OCI-LY1 (cell line): Measurements from ENCODE around the gene BAHD1.

Experiments used
- H2AFZ ChIP-seq: fragments of 200-600 bp; sonication (generic), shearing (Covaris generic); 2 replicates; pipeline ENCODE4 v1.6.0; 2014; ENCODE audit warnings: antibody characterized with exemption, mild to moderate bottlenecking, low read length
- H3F3A ChIP-seq: fragments of 200-600 bp; sonication (generic), shearing (Covaris generic); 2 replicates; pipeline ENCODE4 v1.6.0; 2014; ENCODE audit warnings: mild to moderate bottlenecking, antibody characterized with exemption, low read length, moderate library complexity; ENCODE audit not compliant: insufficient read depth
- H3K27ac ChIP-seq: fragments of 200-600 bp; sonication (generic); 2 replicates; pipeline ENCODE4 v1.5.1; 2014; ENCODE audit warnings: low read length, mixed run types, mild to moderate bottlenecking, low read depth; ENCODE audit not compliant: poor library complexity, severe bottlenecking
- H3K27me3 ChIP-seq: fragments of 200-600 bp; sonication (generic); 2 replicates; pipeline ENCODE4 v1.6.0; 2014; ENCODE audit warnings: antibody characterized with exemption, mild to moderate bottlenecking, low read length, moderate library complexity; ENCODE audit not compliant: insufficient read depth
- H3K36me3 ChIP-seq: fragments of 200-600 bp; sonication (generic); 2 replicates; pipeline ENCODE4 v1.6.1; 2014; ENCODE audit warnings: mild to moderate bottlenecking, antibody characterized with exemption, low read length, moderate library complexity, mixed read lengths; ENCODE audit not compliant: insufficient read depth
- H3K4me1 ChIP-seq: fragments of 200-600 bp; sonication (generic); 2 replicates; pipeline ENCODE4 v1.5.1; 2014; ENCODE audit warnings: mild to moderate bottlenecking, low read length, moderate library complexity; ENCODE audit not compliant: insufficient read depth, severe bottlenecking
- H3K4me2 ChIP-seq: fragments of 200-600 bp; sonication (generic), shearing (Covaris generic); 2 replicates; pipeline ENCODE4 v1.6.1; 2014; ENCODE audit warnings: low read length
- H3K4me3 ChIP-seq: fragments of 200-600 bp; sonication (generic); 2 replicates; pipeline ENCODE4 v1.5.1; 2014; ENCODE audit warnings: low read length, low read depth, mild to moderate bottlenecking, mixed read lengths; ENCODE audit not compliant: poor library complexity, severe bottlenecking
- H3K79me2 ChIP-seq: fragments of 200-600 bp; shearing (Covaris generic); 2 replicates; pipeline ENCODE4 v1.6.1; 2016; ENCODE audit warnings: mixed run types, low read length, mixed read lengths; ENCODE audit not compliant: insufficient read depth
- H3K9ac ChIP-seq: fragments of 200-600 bp; sonication (generic), shearing (Covaris generic); 2 replicates; pipeline ENCODE4 v1.6.1; 2014; ENCODE audit warnings: mild to moderate bottlenecking, low read length, mixed read lengths
- H3K9me2 ChIP-seq: fragments of 200-600 bp; sonication (generic), shearing (Covaris generic); 2 replicates; pipeline ENCODE4 v1.6.1; 2014; ENCODE audit warnings: low read depth, mild to moderate bottlenecking, low read length, mixed read lengths
- H3K9me3 ChIP-seq: fragments of 200-600 bp; shearing (Covaris generic); 2 replicates; pipeline ENCODE4 v1.6.1; 2014; ENCODE audit warnings: low read length, mixed read lengths
- H4K20me1 ChIP-seq: fragments of 200-600 bp; sonication (generic), shearing (Covaris generic); 2 replicates; pipeline ENCODE4 v1.6.0; 2016; ENCODE audit warnings: mild to moderate bottlenecking, low read length; ENCODE audit not compliant: insufficient read depth
- CTCF ChIP-seq: fragments of 200-600 bp; sonication (generic), shearing (Covaris generic); IDR thresholded peaks from 2 replicates; pipeline ENCODE4 v1.5.1; 2017; ENCODE audit warnings: mild to moderate bottlenecking, antibody characterized with exemption, low read length, moderate library complexity, mixed read lengths
- EZH2 ChIP-seq: fragments of 200-600 bp; sonication (generic), shearing (Covaris generic); IDR thresholded peaks from 2 replicates; pipeline ENCODE4 v1.8.0; 2017; ENCODE audit warnings: borderline replicate concordance, mixed run types, mild to moderate bottlenecking, antibody characterized with exemption, low read length, moderate library complexity, mixed read lengths

The BAHD1 gene

GRCh38 chr15:40460404-40460803 lies 19.7 kb downstream of the BAHD1 start:
- Histone ChIP-seq H2AFZ (no peak overlapping the region), H3K27ac (no peak overlapping the region), H3K4me1 (no peaks in the 10 kb centered on the region), H3F3A (no peaks in the 10 kb centered on the region), H3K9ac (no peak overlapping the region), H3K79me2 (no peaks in the 10 kb centered on the region), H3K9me2 (no peaks in the 10 kb centered on the region), H3K9me3 (no peaks in the 10 kb centered on the region), H3K27me3 (no peaks in the 10 kb centered on the region), H3K4me2 (no peak overlapping the region), H3K36me3 (peaks cover 22% of the 10 kb centered on the region; the same call in 1 of the 2 replicates), H4K20me1 (no peaks in the 10 kb centered on the region), H3K4me3 (no peak overlapping the region)
- TF ChIP-seq CTCF (no peak), EZH2 (no peak)

GRCh38 chr15:40461958-40462357 lies 21.2 kb downstream of the BAHD1 start:
- TF ChIP-seq CTCF: no peak
- TF ChIP-seq EZH2: no peak
- Histone ChIP-seq H3K4me3 (no peak overlapping the region), H3K27ac (no peak overlapping the region), H2AFZ (no peak overlapping the region), H3K36me3 (peaks cover 37% of the 10 kb centered on the region; the same call in 1 of the 2 replicates), H3K4me2 (no peak overlapping the region), H3K27me3 (no peaks in the 10 kb centered on the region), H3K9me3 (no peaks in the 10 kb centered on the region), H3K4me1 (no peaks in the 10 kb centered on the region), H3F3A (no peaks in the 10 kb centered on the region), H3K79me2 (no peaks in the 10 kb centered on the region), H3K9me2 (no peaks in the 10 kb centered on the region), H4K20me1 (no peaks in the 10 kb centered on the region), H3K9ac (no peak overlapping the region)

- no peak overlapping the region for H3K4me3 ChIP-seq
- H3K9me2 ChIP-seq: no peaks in the 10 kb centered on the region
- H3K27me3 ChIP-seq: no peaks in the 10 kb centered on the region
- no peaks in the 10 kb centered on the region for H3K79me2 ChIP-seq
- H3K4me1 ChIP-seq: no peaks in the 10 kb centered on the region
- no peak overlapping the region for H3K4me2 ChIP-seq
- peaks cover 37% of the 10 kb centered on the region; the same call in 1 of the 2 replicates for H3K36me3 ChIP-seq
- no peaks in the 10 kb centered on the region for H4K20me1 ChIP-seq
- no peak overlapping the region for H3K27ac ChIP-seq
- H2AFZ ChIP-seq: no peak overlapping the region
- H3F3A ChIP-seq: no peaks in the 10 kb centered on the region
- no peaks in the 10 kb centered on the region for H3K9me3 ChIP-seq
- TF ChIP-seq CTCF: no peak
- no peak for TF ChIP-seq EZH2
- H3K9ac ChIP-seq: no peak overlapping the region
Observed at GRCh38 chr15:40463279-40463678, 22.5 kb downstream of the BAHD1 start.
